ENCODE data around the gene POLR1H. TPM values are rescaled to one million over a fixed set of nuclear protein-coding genes. Genes with fewer than 3 reads are reported as not detected.

POLR1H gene
- total RNA-seq: 49.2 and 53.6 TPM in 2 replicates

GRCh38 chr6:30061092-30061857, at the start of gene POLR1H:
Gene POLR1H, plus strand, starts transcription at chr6:30061265. Its CDS starts 260 bp downstream, at chr6:30061525.

DNA sequence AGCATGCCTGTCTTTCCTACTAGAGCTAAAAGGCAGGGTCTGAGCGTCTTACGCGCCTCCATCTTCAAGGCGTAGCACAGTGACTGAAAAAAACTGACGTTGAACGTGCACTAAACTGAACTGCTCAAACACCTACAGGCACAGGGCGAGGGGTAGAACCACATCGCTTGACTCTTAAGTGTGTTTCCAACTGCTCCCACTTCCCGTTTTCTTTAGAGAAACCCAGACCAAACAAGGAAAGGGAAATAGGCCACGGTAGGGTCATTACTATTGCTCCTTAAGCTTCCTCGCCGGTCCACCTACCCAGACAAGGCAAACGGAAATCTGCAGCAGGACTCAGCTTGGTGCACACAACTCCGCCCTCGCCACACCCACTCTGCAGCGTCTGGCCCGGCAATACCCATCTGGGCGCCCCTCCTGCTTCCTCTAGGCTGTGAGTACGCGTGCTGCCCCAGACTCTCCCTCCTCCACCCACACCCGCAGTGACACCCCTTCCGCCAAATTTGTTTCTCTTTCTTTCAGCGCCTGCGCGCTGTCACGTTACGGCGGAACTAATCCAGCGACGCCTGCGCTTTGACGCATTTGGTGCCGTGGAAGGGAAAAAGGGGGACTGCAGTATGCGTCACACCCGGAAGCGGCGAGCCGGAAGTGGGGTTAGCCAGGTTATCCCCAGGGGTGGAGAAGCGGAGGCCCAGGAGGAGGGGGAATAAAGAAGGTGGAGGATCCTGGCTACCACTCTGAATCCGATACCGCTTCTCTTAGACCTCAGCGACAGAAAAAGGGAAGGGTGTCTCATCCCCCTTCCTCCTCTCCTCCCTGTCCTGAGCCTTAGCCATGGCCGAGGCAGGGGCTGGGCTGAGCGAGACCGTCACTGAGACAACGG, 5.8 kb downstream of the POLR1H start, which contains the start of gene PPP1R11:
Gene PPP1R11, plus strand, starts transcription at position 622 of the 883 bp plus-strand sequence. Its CDS starts 213 bp downstream, at position 835.

GRCh38 chr6:30075094-30075789, 14.2 kb downstream of the POLR1H start, which contains the start of gene RNF39:
Gene RNF39, minus strand, starts transcription at chr6:30075769. Its CDS starts 184 bp downstream, at chr6:30075585.

DNA sequence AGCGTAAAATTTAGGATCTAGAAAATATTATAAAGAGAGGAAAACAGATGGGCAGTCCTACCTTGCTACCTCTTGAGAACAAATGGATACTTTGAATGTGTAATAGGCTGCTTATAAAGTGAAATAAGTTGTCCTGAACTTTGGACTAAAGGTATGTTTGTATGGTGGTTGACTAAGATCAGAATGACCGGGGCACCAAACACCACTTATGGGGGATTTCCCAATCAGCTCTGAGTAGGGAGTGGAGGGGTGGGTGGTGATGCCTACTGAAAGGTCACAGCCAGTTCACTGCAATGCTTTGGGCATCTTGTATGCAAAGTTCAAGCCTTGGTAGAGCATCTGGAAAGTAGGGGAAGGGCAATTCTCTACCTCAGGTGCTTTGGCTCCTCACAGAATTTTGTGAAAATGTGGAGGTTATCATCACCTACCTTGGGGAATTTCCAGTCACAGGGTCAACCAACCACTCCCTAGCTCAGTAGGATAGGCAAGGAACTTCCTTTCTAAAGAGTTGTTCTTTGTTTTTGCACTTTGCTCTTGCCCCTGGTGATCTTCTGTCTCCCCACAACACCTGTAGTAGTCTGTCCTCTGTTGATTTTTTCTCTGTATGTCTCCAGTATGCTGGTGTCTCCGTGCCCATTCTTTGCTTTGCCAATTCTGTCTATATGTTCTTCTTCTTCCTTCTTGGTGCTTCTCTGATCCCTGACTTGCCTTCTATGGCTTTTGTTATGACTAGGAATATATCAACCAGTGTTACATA, 52.1 kb downstream of the POLR1H start, which contains the start of gene TRIM31:
Gene TRIM31, minus strand, starts transcription at position 88 of the 757 bp plus-strand sequence. CDS start 285 bp downstream, outside the sequence.

Other genes with a start within 250 kb of the POLR1H start
- gene HLA-G, start 233.4 kb upstream of the POLR1H start, total RNA-seq: under 0.01 TPM in 1 of 2 replicates, not detected in the other
- 239 and 394 TPM in 2 replicates for gene HLA-A, start 118.7 kb upstream of the POLR1H start, total RNA-seq
- 9.0 and 10.7 TPM in 2 replicates for gene PPP1R11, start 5.9 kb downstream of the POLR1H start, total RNA-seq
- gene RNF39, start 14.5 kb downstream of the POLR1H start, total RNA-seq: not detected in 2 replicates
- not detected in 2 replicates for gene TRIM31, start 51.8 kb downstream of the POLR1H start, total RNA-seq
- not detected in 2 replicates for gene TRIM40, start 74.9 kb downstream of the POLR1H start, total RNA-seq
- not detected in 2 replicates for gene TRIM10, start 99.9 kb downstream of the POLR1H start, total RNA-seq
- gene TRIM15, start 102.3 kb downstream of the POLR1H start, total RNA-seq: not detected in 2 replicates
- gene TRIM26, start 152.1 kb downstream of the POLR1H start, total RNA-seq: 21.1 and 32.5 TPM in 2 replicates

All from epithelial cell of umbilical artery (primary cell).